ENCODE data around the gene RAP2A. TPM values are rescaled to one million over a fixed set of nuclear protein-coding genes. Genes with fewer than 3 reads are reported as not detected.

The RAP2A gene
- total RNA-seq, 1 experiment from 2014 or later, result 32.1 TPM

GRCh38 chr13:97468331-97468730 is 34.4 kb downstream of the RAP2A start:
- Histone ChIP-seq H2BK120ac (ENCODE audit: low read depth, low read length, poor library complexity, severe bottlenecking) (no peak overlapping the region), H3T11ph (ENCODE audit: low read length) (no peak overlapping the region), H3K18ac (ENCODE audit: insufficient read length, low read depth, low read length) (no peak overlapping the region), H2AK5ac (ENCODE audit: insufficient read length, low read length) (no peak overlapping the region), H3K23ac (ENCODE audit: insufficient read length, low read depth, low read length) (no peak overlapping the region), H4K8ac (replicated peaks; ENCODE audit: insufficient read length, low read depth, low read length) (no peak overlapping the region), H4K5ac (ENCODE audit: insufficient read length, low read depth, low read length) (no peak overlapping the region), H2AFZ (ENCODE audit: low read length) (no peak overlapping the region), H3K14ac (ENCODE audit: insufficient read depth, low read length) (no peak overlapping the region), H2BK15ac (ENCODE audit: low read depth, low read length) (no peak overlapping the region), H3K27me3 (ENCODE audit: insufficient read depth, low read length) (no peaks in the 10 kb centered on the region), H3K9me3 (ENCODE audit: control insufficient read depth, low read depth, low read length) (no peaks in the 10 kb centered on the region), H2BK20ac (ENCODE audit: low read depth, low read length, poor library complexity, severe bottlenecking) (no peak overlapping the region), H2BK5ac (ENCODE audit: insufficient read length, low read length) (no peak overlapping the region), H3K4me1 (ENCODE audit: insufficient read depth, low read length) (no peaks in the 10 kb centered on the region; the same call in 1 of the 2 replicates), H4K20me1 (ENCODE audit: control insufficient read depth, insufficient read depth, insufficient read length) (no peaks in the 10 kb centered on the region), H3K27ac (ENCODE audit: insufficient read length, low read depth, low read length) (no peak overlapping the region), H3K23me2 (ENCODE audit: insufficient read length, low read depth, low read length, poor library complexity, severe bottlenecking) (no peaks in the 10 kb centered on the region), H3K4me2 (ENCODE audit: insufficient read depth, insufficient read length, low read length) (no peak overlapping the region), H3K79me1 (ENCODE audit: insufficient read depth, low read depth, low read length, poor library complexity, severe bottlenecking) (no peaks in the 10 kb centered on the region), H3K9ac (ENCODE audit: extremely low read depth, insufficient read length, low read length) (no peak overlapping the region), H3K56ac (ENCODE audit: insufficient read length, low read depth, low read length) (no peak overlapping the region), H3K4ac (ENCODE audit: low read depth, low read length) (no peak overlapping the region), H2BK12ac (ENCODE audit: insufficient read length, low read depth, low read length) (no peak overlapping the region), H4K91ac (ENCODE audit: insufficient read length, low read depth, low read length) (no peak overlapping the region), H3K79me2 (ENCODE audit: insufficient read depth, low read length) (no peaks in the 10 kb centered on the region)
- H3K27me3 Mint-ChIP-seq (ENCODE audit: low read depth), result no peaks in the 10 kb centered on the region
- no peak for DNase-seq
- no CpG with 5 or more reads among the region's 3 CpGs for WGBS (ENCODE audit: extremely low coverage, insufficient read length, low lambda C conversion rate)
- H3K4me3 Mint-ChIP-seq, result no peak overlapping the region
- no peak overlapping the region for H3K27ac Mint-ChIP-seq
- H3K9me3 Mint-ChIP-seq, result no peaks in the 10 kb centered on the region
- peaks cover 4 to 8% (median 4%) of the 10 kb centered on the region in 3 experiments; a peak in 4 of 7 replicates for H3K36me3 Mint-ChIP-seq (ENCODE audit: insufficient read depth in 1 of 3, low read depth in 3 of 3)
- TF ChIP-seq CTCF (conservative IDR thresholded peaks at IDR 0.05), result no peak
- H3K4me1 Mint-ChIP-seq, result peaks cover 5 to 6% of the 10 kb centered on the region in 2 experiments; a peak in 2 of 4 replicates
